Measurements from ENCODE around the gene MAGEA11.

- TF ChIP-seq POLR2A (IDR thresholded peaks at IDR 0.05; ENCODE audit: low read depth) (no peak), CTCF (IDR thresholded peaks at IDR 0.05) (no peak), POLR2AphosphoS5 (IDR thresholded peaks at IDR 0.05) (no peak)
These were observed 23.9 kb upstream of the MAGEA11 start for GRCh38 chrX:149687991-149688390.
